ENCODE results near the gene HIPK2.

The HIPK2 gene

GRCh38 chr7:139737221-139738100, 40.3 kb downstream of the HIPK2 start:
- DNase-seq: no peak

- no peak for DNase-seq
Observed at GRCh38 chr7:139735912-139736595, 41.7 kb downstream of the HIPK2 start.

GRCh38 chr7:139735466-139735865, 42.3 kb downstream of the HIPK2 start:
- no peak for DNase-seq

- DNase-seq: no peak
Observed at GRCh38 chr7:139734395-139734794, 43.4 kb downstream of the HIPK2 start.

- no peak for DNase-seq
Observed at GRCh38 chr7:139733751-139734150, 44.0 kb downstream of the HIPK2 start.

GRCh38 chr7:139732471-139733167, 45.2 kb downstream of the HIPK2 start:
- no peak for DNase-seq

- peak in 33 of 51 donors; percentile 17 to 80 (median 49) for DNase-seq
Observed at GRCh38 chr7:139731802-139732470, 45.9 kb downstream of the HIPK2 start.

GRCh38 chr7:139730746-139731612, 46.8 kb downstream of the HIPK2 start:
- no peak for DNase-seq

- DNase-seq: no peak
Observed at GRCh38 chr7:139728203-139728602, 49.6 kb downstream of the HIPK2 start.

GRCh38 chr7:139727151-139727705, 50.6 kb downstream of the HIPK2 start:
- no peak for DNase-seq

- DNase-seq: no peak
Observed at GRCh38 chr7:139726485-139726869, 51.3 kb downstream of the HIPK2 start.

- DNase-seq: no peak
Observed at GRCh38 chr7:139725858-139726484, 51.8 kb downstream of the HIPK2 start.

GRCh38 chr7:139725077-139725476, 52.7 kb downstream of the HIPK2 start:
- DNase-seq: no peak

GRCh38 chr7:139722604-139723003, 55.2 kb downstream of the HIPK2 start:
- DNase-seq: no peak

GRCh38 chr7:139721821-139722220, 56.0 kb downstream of the HIPK2 start:
- DNase-seq: no peak

GRCh38 chr7:139721417-139721816, 56.4 kb downstream of the HIPK2 start:
- no peak for DNase-seq

GRCh38 chr7:139720705-139721231, 57.0 kb downstream of the HIPK2 start:
- no peak for DNase-seq

- no peak for DNase-seq
Observed at GRCh38 chr7:139720186-139720585, 57.6 kb downstream of the HIPK2 start.

- no peak for DNase-seq
Observed at GRCh38 chr7:139718859-139719258, 58.9 kb downstream of the HIPK2 start.

GRCh38 chr7:139718141-139718540, 59.7 kb downstream of the HIPK2 start:
- no peak for DNase-seq

All from hypothalamus (tissue), 51 donors.